AG10803 (cell line): ENCODE results near the gene PLD3.

Source experiments
- DNase-seq: peaks from one replicate; pipeline ENCODE4 v3.0.0; 2010; ENCODE audit warnings: low read depth
- H3K4me3 ChIP-seq: 2 replicates; pipeline ENCODE4 v1.5.1; 2011; ENCODE audit warnings: mild to moderate bottlenecking, low read length, control low read depth
- TF ChIP-seq, protein P1 (sequence below): conservative IDR thresholded peaks from 2 replicates; pipeline ENCODE4 v1.5.1; 2011; ENCODE audit warnings: mild to moderate bottlenecking, low read length, control low read depth, inconsistent platforms

The PLD3 gene

DNA sequence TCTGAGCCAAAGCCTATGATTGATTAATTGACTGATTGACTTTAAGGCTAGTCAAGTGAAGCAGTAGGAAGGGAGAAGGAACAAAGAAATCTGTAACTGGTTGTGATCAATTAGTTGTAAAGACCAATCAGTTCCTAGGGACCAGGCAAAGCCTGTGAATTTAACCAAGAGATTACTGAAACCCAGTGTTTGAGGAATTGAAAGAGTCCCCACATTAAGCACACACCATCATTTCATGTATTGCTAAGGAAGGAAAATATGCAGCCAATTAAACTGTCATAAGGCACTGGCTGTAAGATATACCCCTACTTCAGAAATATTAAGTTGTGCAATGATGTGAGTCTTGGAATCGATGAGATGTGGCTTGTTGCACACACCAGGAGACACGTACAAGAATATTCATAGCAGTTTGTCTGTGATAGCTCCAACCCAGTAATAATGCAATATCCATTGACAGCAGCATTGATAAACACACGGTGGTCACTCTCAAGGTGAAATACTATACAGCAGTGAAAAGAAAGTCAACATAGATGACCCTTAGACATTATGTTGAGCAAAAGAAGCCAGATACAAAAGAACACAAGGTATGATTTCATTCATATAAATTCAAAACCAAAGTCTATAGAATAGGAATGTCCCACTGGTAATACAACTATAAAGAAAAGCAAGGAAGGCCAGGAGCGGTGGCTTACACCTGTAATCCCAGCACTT lies 9.3 kb upstream of the PLD3 start:
- no peak overlapping the region for H3K4me3 ChIP-seq
- TF ChIP-seq, protein P1, sequence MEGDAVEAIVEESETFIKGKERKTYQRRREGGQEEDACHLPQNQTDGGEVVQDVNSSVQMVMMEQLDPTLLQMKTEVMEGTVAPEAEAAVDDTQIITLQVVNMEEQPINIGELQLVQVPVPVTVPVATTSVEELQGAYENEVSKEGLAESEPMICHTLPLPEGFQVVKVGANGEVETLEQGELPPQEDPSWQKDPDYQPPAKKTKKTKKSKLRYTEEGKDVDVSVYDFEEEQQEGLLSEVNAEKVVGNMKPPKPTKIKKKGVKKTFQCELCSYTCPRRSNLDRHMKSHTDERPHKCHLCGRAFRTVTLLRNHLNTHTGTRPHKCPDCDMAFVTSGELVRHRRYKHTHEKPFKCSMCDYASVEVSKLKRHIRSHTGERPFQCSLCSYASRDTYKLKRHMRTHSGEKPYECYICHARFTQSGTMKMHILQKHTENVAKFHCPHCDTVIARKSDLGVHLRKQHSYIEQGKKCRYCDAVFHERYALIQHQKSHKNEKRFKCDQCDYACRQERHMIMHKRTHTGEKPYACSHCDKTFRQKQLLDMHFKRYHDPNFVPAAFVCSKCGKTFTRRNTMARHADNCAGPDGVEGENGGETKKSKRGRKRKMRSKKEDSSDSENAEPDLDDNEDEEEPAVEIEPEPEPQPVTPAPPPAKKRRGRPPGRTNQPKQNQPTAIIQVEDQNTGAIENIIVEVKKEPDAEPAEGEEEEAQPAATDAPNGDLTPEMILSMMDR = no peak
- DNase-seq = no peak

DNA sequence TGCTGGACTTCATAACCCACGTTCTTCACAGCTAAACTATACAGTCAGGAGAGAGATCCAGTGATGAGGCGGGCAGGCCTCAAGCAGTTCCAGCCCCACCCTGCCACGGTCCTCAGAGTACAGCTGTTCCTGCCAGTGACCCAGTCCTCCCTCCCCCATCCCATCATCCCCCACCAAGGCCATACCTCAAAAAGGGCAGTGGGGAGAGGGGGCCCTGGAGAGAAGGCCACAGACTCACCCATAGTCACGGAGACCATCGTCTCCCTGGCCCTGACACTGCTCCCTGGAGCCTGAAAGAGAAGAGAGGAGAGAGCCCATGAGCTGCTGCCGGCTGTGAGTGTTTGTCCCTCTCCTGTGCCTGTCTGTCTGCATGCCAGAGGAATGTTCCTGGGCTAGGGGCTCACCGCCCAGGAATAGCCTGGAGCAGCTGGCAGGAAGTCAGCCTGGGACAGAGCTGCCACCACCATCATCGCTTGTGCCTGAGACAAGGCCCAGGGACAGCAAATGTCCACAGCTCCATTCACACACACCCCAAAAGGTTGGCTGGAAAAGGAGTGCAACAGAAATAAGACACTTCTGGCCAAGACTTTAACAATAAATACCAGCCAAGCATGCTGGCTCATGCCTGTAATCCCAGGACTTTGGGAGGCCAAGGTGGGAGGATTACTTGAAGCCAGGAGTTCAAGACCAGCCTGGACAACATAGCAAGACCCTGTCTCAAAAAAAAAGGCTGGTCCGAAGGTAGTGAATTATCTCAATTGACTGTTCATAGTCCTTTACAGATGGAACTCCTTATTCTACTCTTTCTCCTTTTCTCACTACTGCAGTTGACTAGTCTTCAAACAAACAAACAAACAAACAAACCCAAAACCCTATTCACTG lies 6.7 kb upstream of the PLD3 start:
- peak; percentile 22 for DNase-seq

DNA sequence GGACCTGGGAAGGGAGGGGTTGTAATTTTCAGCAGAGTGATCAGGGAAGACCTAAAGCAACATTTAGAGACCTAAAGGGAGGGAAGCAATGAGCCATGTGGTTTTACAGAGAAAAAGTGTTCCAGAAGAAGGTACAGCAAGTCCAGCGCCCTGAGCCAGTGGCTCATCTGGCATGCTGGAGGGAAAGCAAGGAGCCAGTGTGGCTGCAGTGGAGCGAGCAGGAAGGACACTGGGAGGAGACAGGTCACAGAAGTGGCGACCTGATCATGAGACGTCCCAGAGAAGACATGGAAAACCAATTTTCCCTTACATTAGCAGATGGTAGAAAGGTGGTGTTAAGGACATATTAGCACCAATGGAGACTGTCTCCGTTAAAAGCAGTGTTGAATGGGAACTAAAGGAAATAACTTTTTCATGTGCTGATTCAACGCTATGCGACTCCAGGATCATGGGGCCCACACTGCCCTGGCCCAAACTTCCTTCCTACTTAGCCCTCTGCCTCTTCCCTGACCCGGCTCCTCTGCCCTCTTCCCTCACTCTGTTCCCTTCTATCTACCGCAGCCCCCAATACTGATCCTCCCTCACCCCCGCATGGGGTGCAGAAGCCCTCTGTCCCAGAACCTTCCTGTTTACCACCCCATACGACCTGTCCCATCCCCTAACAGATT lies 5.7 kb upstream of the PLD3 start:
- DNase-seq = no peak
- TF ChIP-seq, protein P1 = no peak
- H3K4me3 ChIP-seq = no peak overlapping the region

More for the DNA sequence above, 6.7 kb upstream of the PLD3 start:
- TF ChIP-seq, protein P1 = no peak
- H3K4me3 ChIP-seq = no peak overlapping the region

DNA sequence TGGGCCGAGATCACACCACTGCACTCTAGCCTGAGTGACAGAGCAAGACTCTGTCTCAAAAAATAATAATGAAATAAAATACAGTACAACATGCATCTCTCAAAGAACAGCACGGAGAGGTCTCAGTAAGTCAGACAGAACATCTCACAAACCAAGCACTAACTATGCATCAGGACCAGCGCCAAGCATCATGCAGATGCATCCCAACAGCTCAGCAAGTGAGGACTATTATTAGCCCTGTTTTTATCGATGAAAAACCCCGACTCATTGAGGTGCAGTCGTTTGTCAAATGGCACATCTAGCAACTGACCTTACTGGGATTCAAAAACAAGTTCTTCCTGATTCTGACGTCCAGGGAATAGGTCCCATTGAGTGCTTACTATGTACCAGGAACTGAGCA lies 4.1 kb upstream of the PLD3 start:
- TF ChIP-seq, protein P1 = no peak
- no peak overlapping the region for H3K4me3 ChIP-seq
- no peak for DNase-seq

DNA sequence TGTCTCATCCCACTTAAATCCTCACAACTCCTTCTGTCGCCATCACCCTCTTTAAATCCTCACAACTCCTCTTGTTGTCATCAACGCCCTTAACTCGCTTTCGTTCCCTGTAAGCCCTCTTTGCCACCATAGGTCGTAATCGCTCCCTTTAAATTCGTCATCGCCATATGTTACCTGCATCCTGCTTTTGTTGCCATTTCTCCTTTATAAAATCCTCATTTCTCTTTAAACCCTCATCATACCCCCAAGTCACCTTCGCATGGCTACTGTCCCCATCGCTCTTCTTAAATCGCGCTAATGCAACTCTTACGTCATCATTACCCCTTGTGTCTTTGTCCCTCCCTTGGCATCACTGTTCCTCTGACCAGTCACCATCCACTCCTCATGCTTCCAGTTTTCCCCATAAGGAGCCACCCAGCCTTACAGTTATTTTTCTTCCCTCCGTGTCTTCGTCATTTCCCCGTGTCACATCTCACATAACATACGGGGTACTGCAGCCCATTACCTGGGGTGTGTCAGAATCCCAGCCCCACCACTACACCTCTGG lies 539 bp downstream of the PLD3 start:
- DNase-seq = peak; percentile 63
- peak overlapping the region; percentile 65 for H3K4me3 ChIP-seq
- TF ChIP-seq, protein P1 = no peak

DNA sequence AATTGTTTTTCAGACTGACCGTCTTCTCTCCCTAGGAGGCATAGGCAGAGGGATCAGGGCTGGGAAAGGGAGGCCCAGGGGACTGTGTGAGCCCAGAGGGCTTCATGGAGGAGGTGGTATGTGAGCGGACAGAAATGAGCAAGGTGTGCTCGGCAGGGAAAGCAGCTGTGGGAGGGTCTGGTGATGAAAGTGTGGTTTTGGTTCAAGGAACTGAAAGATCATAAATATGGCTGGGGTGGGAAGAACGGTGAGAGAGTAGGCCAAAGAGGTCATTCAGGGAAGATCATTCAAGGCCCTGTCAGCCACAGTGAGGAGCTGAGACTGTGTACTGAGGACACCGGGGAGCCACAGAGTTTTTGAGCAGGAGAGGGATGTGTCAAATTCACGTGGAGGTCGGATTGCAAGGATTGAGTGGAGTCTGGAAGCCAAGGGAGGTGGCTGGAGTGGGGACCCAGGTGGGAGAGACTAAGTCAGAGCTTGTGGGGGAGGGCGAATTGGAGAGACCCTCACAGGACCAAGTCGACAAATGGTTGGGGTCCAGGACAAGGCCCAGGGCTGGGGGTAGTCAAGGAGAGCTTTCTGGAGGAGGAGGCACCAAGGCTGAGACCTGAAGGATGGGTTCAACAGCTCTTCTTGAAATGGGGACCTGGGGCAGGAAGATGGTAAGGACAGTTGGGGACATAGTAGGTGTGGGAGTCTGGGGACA lies 7.6 kb downstream of the PLD3 start:
- no peak for DNase-seq
- TF ChIP-seq, protein P1 = no peak
- no peak overlapping the region for H3K4me3 ChIP-seq
